DOHH2 (cell line): ENCODE results near the gene FSHR.

Experiments used
- CTCF ChIP-seq: fragments of 200-600 bp; sonication (generic); IDR thresholded peaks from one replicate; pipeline ENCODE4 v1.5.1; 2014; ENCODE audit warnings: antibody characterized with exemption, mild to moderate bottlenecking, low read depth, low read length; ENCODE audit not compliant: poor library complexity, severe bottlenecking
- EZH2phosphoT487 ChIP-seq: fragments of 200-600 bp; sonication (generic); IDR thresholded peaks from 2 replicates; pipeline ENCODE4 v1.6.1; 2017; ENCODE audit warnings: borderline replicate concordance, mild to moderate bottlenecking, antibody characterized with exemption, low read length, moderate library complexity, mixed read lengths

GRCh38 chr2:48983551-48983950 is 170.8 kb downstream of the FSHR start:
- TF ChIP-seq CTCF (no peak), EZH2phosphoT487 (no peak)
